Measurements from ENCODE around the gene LMO1.

LMO1 gene

DNA sequence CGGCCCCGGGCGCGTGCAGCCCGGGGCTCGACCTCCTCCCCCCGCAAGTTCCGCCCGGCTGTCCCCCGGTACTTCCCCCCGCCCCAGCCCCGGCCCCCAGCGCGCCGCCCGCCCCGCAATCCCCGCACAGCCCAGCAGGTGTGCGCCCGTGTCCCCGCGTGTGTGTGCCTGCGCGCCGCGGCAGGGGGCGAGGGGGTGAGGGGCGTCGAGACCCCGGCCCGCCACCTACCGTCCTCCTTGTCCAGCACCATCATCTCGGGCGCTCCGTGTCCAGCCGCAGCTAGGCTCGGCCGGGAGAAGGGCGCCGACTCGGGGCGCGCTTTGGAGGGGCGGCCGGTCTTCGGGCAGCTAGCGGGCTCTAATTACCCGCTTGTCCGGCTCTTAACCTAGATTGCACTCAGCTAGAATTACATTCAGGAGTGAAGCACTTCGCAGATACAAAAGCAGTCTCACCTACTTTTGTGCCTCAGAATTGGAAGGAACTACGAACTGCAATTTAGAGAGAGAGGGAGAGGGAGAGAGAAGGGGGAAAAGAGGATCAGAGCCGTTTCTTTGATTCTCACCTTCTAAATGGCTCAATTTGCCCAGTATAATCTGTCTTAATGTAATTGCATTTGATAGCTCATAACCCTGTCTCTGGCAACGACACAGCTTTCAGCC is 439 bp downstream of the LMO1 start:
- DNase-seq (ENCODE audit: low read depth in 2 of 2), result no peak

DNA sequence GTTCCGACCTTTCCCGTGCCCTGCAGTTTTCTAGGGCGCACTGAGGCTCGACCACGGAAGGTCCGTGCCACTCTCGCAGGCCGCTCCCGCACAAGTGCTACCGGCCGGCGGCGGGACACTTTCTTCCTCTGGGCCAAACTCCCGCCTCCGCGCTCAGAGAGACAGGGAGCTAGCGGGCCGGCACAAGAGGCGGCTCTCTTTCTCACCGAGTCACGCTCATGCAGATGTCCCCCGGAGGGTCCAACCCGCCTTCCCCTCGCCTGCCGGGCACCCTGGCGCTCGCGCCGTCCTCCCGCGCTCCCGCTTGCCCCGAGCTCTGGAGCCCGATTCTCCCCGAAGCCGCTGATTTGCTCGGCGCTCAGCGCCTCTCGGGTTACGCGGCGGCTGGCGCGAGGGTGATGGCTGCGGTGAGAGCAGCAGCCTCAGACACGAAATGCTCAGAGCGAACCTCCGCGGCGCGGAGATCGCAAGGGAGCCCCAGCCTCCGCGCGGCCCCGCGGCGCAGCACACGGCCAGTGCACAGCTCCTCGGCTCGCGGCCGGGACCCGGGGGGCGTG is 1.0 kb downstream of the LMO1 start:
- DNase-seq (ENCODE audit: low read depth in 2 of 2), result no peak

GRCh38 chr11:8261921-8262551 is 1.6 kb downstream of the LMO1 start:
- no peak for DNase-seq (ENCODE audit: low read depth in 2 of 2)

GRCh38 chr11:8261291-8261690 is 2.4 kb downstream of the LMO1 start:
- no peak for DNase-seq (ENCODE audit: low read depth in 2 of 2)

- DNase-seq (ENCODE audit: low read depth in 2 of 2), result no peak
These were observed 3.3 kb downstream of the LMO1 start for GRCh38 chr11:8260202-8260966.

DNA sequence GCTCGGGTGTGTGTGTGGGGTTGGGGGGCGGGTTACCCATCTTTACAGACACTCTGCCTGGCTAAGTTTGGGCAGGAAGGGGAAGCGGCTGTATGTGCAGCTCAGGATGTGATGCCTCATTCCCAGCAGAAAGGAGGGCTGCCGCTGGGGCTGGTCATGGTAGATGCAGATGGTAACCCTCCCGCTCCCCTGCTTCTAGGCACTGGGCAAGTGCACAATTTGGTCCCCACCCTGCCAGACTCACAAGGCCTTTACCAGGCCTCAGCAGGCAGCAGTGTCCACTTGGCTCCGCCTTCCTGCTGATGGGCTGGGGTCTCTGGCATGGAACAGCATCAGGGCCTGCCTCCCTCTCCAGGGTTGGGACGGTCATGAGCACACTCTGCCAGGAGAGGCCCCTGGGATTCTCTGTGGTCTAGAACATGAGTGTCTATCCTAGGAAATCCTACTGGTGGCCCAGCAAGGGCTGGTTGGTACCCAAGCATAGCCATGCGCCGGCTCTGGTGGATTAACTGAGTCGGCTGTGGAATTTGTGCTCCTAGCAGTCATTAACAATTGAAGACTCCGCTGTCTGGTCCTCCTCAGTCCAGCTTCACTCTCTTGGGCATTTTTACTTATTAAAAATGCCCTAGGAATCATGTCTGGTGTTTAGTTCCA is 4.2 kb downstream of the LMO1 start:
- DNase-seq (ENCODE audit: low read depth in 2 of 2), result no peak

GRCh38 chr11:8258784-8259183 is 4.9 kb downstream of the LMO1 start:
- no peak for DNase-seq (ENCODE audit: low read depth in 2 of 2)

- DNase-seq (ENCODE audit: low read depth in 2 of 2), result no peak
These were observed 5.4 kb downstream of the LMO1 start for GRCh38 chr11:8258289-8258688.

- no peak for DNase-seq (ENCODE audit: low read depth in 2 of 2)
These were observed 6.5 kb downstream of the LMO1 start for GRCh38 chr11:8257003-8257664.

- DNase-seq (ENCODE audit: low read depth in 2 of 2), result no peak
These were observed 7.2 kb downstream of the LMO1 start for GRCh38 chr11:8256271-8257002.

DNA sequence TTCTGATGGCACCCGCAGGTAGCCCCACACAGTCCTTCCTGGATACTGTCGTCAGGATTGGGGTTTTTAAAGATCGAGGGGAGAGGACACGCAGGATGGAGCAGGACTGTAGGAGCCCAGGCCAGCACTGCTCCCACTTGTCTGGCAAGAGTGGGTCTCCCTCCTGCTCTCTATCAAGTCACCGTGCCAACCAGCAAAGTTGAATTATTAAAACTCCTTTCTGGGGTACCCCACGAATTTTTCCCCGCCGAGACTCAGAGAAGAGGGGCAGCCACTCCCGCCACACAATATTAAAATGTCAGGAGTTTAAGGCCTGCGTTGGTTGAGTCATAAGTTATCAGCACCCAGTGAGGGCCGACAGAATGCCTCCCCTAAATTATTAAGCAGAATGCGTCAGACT is 10.1 kb downstream of the LMO1 start:
- DNase-seq (ENCODE audit: low read depth in 2 of 2), result no peak

DNA sequence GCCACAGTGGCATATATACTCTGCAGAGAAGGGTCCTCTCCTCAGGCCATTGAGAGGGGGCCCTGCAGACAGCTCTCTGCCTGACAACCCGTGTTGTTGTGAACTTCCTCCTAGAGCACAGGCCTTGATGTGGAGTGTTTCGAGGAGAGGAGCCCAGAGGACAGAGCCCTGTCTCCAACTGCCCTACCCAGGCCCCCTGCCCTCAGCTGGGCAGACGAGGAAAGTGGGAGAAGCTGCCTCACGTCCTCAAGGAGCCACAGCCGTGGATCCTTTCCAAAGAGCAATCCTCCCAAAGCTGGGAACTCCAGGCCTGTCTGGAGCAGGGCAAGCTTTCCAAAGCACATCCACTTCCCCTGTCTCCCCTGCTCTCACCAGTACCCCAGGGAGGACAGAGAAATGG is 10.7 kb downstream of the LMO1 start:
- no peak for DNase-seq (ENCODE audit: low read depth in 2 of 2)

DNA sequence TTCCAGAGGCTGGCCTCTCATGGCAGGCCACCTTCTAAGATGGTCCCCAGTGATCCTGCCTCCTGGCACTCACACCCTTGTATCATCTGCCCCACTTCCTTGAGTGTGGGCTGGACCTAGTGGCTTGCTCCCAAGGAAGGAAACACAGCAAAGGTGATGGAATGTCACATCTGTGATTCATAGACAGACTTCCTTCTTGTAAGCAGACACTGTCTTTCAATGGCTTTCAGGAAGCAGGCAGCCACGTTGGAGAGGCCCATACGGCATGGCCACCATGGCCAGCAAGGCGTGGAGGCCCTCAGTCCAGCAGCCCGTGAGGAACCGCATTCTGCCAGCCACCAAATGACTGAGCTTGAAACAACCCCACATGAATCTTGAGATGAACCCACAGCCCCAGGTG is 11.3 kb downstream of the LMO1 start:
- no peak for DNase-seq (ENCODE audit: low read depth in 2 of 2)

DNA sequence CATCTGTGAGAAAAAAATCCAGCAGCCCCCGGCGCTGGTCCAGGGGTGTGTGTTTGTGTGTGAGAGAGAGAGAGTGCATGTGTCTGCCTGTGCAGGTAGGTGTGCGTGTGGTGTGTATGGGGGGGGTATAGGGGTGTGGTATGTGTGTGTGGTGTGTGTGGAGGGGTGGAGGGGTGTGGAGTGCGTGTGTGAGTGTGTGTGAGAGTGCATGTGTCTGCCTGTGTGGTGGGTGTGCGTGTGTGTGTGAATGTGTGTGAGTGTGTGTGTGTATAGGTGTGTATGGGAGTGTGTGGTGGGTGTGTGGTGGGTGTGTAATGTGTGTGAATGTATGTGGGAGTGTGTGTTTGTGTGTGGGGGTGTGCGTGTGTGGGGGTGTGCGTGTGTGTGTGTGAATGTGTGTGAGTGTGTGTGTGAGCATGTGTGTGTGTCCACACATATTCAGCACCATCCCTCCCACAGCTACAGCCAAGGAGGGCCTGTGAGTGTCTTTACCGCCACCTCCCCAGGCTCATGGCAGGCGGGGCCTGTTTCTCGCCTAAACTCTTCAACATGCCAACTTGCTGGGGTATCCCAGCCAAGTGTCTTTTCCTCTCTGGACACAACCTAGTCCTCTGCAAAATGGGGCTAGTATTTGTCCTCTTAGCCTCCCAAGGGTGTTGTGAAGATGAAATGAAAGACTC is 11.9 kb downstream of the LMO1 start:
- DNase-seq (ENCODE audit: low read depth in 2 of 2), result no peak

- no peak for DNase-seq (ENCODE audit: low read depth in 2 of 2)
These were observed 12.6 kb downstream of the LMO1 start for GRCh38 chr11:8250981-8251615.

DNA sequence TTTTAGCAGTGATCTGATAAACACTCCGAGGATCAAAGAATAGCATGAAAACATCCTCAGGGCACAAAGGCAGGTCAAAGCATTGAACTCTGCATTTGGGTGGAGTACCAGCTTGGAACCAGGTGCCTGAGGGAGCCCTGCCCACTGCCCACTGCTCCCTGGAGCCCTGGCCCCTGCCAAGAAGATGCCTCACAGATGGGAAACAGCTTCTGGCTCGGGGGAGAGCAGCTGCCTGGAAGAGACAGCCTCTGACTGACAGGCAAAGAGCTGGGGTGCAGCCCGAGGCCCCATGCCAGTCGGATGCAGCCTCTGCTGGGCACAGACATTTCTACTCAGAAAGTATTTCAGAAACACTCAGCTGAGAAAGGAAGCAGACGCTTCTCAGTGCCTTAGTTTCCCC is 13.2 kb downstream of the LMO1 start:
- DNase-seq (ENCODE audit: low read depth in 2 of 2), result no peak

DNA sequence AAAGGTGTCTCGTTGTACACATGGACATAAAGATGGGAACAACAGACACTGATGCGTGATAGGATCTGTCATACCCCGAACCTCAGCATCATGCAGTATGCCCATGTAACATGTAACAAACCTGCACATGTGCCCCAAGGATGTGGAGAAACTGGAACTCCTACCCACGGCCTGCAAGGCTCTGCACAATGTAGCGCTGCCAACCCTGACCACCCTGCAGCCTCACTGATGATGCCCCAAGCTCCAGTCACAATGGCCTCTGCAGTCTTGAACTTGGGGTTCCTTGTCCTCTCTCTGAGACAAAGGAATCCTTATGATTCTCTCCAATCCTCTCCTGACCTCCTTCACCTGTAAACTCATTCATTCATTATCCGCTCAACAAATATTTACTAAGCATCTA is 14.2 kb downstream of the LMO1 start:
- DNase-seq (ENCODE audit: low read depth in 2 of 2), result no peak

- DNase-seq (ENCODE audit: low read depth in 2 of 2), result no peak
These were observed 14.9 kb downstream of the LMO1 start for GRCh38 chr11:8248786-8249185.

- DNase-seq (ENCODE audit: low read depth in 2 of 2), result no peak
These were observed 16.4 kb downstream of the LMO1 start for GRCh38 chr11:8247312-8247711.

DNA sequence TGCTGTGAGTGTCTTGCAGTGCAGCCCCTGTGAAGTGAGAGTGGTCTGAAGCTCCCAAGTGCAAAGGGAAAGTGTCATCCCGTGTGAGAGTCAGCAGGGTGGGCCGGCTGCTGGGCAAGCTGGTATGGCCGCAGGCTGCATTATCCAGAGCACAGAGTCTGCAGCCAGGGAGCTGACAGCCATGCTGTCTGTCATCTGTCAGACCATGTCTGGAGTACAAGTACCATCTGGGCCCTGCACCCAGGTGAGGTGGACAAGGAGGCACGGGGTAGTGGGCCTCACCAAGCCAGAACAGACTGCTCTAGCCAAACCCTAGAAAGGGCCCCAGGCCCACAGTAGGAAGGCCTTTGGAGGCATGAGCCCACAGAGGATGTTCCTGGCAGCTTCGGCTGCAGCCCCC is 20.2 kb downstream of the LMO1 start:
- no peak for DNase-seq (ENCODE audit: low read depth in 2 of 2)
